GM18907 (cell line): ENCODE data around the gene KCNA3.

ENCODE experiments used
- ATAC-seq: cut with Tn5 transposase; IDR thresholded peaks from one replicate; pipeline ENCODE4 v1.9.1; 2021; ENCODE audit warnings: mild to moderate bottlenecking, moderate library complexity; ENCODE audit not compliant: unreplicated experiment

Gene KCNA3

DNA sequence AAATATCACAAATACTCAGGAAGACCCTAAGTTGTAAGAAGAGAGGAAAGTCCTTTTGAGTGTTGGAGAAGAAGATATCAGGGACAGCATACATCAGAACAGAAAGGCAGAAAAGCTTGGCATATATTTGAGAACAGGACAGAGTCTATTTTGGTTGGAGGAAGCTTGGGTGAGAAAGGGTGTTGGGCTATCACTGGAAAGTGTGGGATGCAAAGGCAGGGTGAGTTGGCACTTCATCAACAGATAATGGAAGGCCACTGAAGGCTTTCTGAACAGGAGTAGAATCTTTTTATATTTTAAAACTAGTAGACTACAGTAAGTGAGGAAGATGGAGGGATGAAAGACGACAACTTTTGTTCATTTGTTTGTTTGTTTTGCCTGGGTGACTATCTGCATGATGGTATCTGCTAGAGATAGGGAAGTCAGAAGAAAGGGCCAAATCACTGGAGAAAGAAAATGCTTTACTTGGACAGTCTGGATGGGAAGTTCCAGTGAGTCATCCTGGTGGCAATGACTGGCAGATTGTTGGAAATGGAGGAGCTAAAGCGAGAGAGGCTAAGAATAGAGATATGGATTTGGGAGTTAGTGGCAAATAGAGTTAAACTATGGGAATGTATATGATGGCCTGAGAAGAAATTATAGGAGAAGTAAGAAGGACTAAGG is 34.9 kb downstream of the KCNA3 start:
- no peak for ATAC-seq

DNA sequence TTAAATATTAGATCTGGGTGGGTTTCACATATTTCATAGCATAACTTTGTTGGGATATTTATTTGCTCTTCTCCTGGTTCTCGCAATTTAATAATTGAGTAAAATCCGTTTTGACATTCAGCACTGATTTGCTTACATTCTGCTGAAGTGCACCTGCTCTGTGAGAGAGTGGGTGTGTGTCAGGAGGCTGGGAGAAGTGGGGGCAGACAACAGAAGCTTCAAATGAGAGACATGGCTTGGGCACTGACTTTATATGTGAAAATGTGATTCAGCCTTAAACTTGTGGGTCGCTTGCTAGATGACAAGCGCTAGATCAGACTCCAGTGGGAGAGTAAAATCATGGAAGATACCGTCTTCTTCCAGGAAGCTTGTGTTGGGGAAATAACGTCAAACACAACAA is 36.2 kb downstream of the KCNA3 start:
- ATAC-seq: no peak

DNA sequence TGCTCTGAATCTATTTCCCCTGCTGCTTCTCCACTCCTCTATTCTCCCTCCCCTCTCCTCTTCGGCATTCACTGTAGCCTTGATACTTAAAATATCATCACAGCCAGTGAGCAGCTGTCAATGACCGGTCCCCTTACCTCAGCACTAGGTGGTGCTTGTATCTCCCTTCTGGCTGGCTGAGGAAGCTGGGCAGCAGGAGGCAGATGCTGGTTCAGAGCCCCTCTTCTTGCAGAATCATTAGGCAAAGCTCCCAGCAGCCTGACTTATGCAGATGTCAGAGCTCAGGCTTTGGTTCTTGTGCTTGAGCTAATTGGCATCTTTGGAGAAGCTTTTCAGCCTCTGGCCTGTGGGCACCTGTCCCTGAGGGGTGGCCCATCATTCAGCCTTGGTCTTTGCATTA is 36.7 kb downstream of the KCNA3 start:
- no peak for ATAC-seq

DNA sequence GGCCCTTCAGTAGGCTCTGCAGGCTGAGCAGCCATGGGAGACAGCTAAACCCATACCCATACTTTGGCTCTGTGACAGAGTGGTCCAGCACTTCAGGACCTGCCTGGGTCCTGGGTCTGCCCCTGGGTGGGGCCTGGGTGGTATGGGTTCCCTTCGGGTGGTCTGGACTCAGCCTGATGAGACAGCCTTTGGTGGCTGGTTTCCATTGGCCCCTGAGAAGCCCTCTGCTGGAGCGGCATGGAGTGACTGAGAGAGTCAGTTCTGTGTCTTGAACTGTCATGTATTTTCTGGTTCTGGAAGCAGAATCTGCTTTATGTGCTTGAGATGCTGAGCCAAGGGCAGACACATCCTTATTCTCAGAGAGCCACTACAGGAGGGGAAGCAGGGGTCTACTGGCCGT is 37.3 kb downstream of the KCNA3 start:
- no peak for ATAC-seq

DNA sequence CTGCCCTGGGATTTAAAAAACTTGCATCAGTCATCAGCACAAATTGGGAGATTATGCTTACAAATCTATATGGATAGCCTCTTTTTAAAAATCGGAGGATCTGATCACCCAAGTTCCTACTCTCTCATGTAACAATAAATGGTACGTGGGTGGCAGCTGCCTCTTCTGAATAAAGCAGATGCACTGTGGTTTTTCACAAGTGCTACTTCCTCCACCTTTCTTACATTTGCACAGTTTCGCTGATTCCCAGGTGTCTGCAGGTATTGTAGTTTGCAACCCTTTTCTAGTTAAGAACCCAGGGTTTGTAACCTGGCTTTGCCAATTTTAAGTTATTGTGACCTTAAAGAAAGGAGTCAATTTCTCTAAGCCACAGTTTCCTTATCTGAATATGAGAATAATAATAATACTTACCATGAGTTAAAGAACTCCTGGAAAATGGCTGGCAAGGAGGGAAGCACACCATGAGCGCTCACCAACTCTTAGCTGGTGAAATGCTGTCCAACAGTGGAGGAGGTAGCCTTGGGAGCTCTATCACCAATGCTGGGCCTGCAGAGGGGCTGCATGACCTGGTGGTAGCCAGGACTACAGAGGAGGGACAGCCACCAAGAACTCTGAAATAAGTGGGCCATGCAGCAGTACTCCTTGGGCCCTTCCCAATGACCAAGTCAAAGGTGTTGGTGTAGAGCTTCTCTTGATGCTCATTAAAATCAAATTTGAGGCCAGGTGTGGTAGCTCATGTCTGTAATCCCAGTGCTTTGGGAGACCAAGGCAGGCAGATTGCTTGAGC is 38.4 kb downstream of the KCNA3 start:
- no peak for ATAC-seq

DNA sequence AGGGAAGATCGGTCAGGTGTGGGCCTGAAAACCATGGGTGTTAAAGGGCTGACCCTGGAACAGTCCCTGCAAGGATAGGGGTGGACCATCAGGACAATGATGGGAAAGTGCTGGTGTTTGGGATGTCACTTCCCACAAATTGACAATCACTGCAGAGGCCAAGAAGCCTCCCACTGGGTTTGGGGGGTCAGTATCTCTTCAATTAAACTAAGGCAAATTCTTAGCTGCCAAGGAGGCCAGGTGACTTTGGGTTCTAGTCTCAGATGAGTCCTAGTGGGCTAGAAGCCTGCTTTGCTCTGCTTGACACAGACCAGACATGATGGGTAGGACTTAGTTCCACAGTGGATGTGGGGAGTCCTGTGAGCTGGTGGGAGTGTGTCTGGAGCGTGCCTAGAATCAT is 39.3 kb downstream of the KCNA3 start:
- ATAC-seq: no peak

DNA sequence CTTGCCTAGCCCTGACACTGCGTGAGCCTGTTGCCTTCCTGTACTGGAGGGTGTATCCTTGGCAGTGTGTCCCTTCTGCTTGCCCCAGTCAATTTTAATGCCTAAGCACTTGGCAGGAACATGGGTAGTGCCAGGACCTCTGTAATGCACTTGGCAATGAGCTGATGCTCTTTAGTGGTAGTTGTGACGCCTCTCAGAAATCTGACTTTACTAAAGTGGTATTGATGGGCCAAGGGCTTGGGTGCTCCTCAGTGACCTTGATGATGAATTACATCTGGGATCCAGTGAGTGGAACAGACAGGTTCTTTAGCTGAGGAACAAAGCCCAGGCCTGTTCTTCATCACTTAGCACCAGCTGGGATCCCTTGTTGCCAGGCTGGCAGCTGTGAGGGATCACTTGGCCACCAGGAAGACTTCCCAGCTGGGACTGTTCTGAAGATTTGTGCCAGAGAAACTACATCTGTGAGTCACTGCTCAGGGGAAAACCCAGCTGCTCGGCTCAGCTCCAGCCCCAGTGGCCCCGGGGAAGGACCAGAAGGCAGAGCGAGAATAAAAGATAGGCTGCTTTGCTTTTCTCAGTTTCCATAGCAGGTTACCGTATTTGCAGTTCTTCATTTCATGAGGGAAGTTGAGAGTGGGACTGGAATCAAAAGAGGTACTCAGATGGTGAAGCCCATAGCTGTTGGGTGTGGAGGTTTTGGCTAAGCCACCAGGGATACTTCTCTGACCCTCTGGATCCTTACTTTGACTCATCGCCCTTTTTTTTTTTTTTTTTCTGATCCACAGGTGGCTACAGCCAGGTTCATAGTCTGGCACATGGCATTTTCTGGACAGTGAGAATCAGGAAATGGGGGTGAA is 40.1 kb downstream of the KCNA3 start:
- ATAC-seq: peak; percentile 73

DNA sequence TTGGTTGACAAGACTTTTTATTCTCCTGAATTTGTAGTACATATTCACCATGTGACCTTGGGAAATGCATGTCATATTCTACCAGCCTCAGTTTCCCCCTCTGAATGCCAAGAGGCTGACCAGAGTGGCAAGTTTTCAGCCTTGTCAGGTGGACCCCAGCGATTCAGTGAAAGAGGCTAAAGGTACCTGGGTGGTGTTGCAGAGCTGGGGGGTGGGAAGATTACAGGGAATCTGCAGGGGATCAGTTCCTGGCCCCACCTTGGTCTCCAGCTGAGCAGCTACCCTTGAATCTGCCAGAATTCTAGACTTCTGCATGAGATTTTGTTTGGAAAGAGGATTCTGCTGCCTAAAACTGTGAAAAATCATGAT is 40.7 kb downstream of the KCNA3 start:
- no peak for ATAC-seq

DNA sequence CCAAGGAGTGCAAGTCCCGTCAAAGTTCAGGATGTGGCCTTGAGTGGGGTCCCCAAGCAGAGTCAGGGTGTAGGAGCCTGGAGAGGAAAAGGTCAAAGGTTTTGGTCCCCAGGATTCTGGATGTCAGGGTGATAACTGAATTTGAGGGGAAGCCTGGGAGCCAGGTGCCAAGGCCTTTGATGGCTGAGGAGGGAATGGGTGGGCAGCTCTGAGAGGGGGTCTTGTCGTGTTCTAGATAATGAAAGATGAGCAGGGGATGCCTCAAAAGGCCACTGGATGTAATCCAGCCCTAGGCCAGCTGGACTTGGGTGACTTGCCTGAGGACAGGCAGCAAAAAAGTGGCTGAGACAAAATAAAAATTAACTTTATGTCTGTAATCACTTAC is 41.1 kb downstream of the KCNA3 start:
- no peak for ATAC-seq

DNA sequence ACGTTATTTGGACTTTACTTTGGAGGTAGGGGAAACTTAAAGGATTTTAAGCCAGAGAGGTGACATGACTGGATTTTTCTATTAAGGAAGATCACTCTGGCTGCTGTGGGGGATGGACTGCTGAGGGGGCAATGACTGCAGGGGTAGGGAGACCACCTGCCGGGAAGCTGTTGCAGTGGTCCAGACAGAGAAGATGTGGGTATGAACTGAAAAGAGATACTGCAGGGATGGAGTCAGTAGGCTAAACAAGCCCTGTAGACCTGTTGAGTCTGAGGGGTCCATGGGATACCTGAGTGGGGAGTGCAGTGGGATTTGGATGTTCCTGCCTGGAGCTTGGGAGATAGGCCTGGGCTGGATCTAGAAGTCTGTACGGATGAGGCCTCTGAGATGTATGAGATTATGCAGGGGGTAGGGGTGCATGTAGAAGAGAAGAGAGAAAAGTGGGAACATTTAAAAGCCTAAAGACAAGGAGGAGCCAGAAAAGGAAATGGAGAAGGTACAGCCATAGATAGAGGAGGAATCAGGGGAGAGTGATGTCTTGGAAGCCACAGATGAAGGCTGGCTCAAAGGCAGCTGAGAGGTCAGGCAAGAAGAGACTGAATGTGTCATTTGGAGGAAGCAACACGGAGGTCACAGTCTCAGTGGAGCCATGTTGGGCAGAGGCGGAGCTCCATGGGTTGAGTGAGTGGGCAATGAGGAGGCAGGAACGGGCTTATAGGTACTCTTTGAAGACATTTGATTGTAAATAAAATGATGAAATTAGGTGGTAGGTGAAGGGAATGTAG is 42.7 kb downstream of the KCNA3 start:
- ATAC-seq: no peak

DNA sequence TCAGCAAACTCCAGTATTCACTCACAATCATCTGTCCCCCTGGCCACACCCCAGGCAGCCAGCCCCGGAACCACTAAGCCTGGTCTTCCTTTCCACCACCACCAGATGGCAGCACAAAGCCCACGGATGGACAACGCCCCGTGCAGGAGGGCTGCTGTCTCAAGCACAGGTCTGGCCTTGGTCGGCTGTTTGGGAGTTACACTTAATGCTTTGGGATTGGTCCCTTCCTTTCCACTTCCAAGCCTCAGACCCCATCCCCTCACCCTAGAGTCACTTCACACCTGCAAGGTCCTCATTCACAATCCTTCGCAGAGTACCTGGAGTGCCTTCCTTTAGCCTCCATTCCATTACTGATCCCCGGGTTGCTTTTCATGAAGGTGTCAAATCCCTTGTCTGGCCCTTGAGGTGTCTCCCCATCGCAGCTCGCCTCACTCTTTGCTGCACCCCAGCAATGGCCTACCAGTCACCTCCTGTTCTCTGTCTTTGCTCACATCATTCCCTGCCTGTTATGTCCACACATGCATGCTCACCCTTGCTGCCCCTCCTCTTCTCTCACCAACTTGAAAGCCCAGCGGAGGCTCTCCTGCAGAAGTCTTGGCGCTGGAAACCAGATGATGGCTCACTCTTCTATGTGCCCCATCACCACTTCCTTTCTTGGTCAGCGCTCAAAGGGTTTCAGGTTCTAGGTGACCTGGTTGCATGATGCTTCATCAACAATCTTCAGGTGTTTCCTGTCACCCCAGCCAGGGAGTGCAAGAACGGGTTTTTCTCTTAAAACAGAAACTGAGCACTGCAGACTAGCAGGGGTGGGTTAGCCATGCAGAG is 43.7 kb downstream of the KCNA3 start:
- ATAC-seq: peak; percentile 57

DNA sequence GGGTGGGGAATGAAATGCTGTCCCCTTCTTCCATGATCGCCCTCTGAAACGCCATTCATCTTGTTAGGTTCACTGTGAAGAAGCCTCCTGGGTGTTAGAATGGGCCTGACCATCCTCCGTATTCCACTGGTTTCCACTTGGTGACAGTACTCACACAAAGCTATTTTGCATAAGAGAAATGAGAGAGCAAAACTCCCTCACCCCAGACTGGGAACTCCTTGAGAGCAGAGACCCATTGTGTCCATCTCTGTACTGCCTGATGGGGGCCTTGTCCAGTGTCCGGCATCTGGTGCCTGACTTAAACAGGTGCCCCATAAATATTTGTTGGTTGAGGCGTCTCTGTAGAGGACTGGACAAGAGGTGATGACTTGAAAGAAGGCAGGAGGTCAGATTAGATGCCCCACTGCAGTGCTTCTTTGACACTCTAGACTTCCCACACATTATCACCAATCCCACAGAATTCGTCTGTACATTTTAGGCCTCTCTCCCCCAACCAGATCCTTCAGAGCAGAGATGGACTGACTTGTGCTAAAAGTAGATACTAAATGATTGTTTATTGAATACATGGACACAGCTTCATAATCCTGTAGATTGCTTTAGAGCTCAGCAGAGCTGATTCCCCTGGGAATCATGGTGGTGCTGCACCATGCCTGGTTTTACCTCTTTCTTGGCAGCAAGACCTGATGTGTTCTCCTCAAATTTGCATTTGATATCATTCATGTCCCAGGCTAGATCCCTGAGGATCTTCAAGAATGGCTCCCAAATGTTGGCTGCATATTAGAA is 46.2 kb downstream of the KCNA3 start:
- ATAC-seq: no peak

DNA sequence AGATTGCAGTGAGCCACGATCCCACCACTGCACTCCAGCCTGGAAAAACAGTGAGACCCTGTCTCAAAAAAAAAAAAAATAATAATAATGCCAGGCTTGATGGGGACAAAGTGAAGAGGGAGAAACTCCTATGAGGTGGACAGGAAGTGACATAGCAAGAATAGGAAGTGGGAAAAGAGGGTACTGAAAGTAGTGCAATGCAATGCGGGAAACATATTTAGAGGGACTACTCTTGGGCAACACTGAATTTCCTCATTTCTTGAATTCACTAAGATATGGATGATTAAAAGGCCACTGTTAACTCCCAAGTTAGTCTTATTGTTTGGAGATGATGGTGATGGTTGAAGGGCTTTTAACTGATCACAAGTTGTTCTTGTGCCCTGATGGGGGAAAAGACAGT is 47.0 kb downstream of the KCNA3 start:
- no peak for ATAC-seq

DNA sequence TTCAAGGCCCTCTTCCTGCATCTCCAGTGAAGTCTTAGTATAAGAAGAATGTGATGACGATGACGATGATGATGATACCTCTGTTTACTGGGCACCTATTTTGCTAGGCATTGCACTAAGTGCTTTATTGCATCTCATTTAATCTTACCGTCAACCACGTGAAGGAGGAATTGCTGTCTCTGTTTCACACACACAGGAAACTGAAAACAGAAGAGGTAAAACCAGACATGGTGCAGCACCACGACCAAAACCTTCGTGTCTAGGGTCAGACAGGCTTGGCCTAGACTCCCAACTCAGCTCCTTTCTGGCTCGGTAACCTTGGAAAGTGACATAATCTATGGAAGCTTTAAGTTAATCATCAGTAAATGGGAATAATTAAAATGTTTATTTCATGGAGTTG is 47.9 kb downstream of the KCNA3 start:
- no peak for ATAC-seq
